ENCODE results near the gene TNFRSF1A. TPM values are rescaled to one million over a fixed set of nuclear protein-coding genes. Genes with fewer than 3 reads are reported as not detected.
"Not testable (repeated sequence)": the region's sequence is repeated elsewhere in the genome, so short reads cannot be mapped to it uniquely, and the experiment has no call there.

The TNFRSF1A gene
- total and polyA plus RNA-seq, 11 donors, result 23.7 to 141 (median 54.2) TPM

DNA sequence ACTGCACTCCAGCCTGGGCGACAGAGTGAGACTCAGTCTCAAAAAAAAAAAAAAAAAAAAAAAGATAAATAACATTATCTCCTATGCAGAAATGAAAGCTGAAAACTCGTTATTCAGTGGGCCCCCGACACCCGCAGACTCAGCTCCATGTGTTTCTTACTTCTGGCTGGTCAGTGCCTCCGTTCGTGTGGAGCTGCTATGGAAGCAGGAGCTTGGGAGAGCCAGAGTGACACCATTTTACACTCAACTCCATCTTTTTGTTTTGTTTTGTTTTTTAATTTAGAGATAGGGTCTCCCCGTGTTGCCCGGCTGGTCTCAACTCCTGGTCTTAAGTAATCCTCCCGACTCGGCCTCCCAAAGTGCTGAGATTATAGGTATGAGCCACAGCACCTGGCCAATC lies 44.7 kb downstream of the TNFRSF1A start:
- no peaks in the 10 kb centered on the region for H3K36me3 ChIP-seq
- DNase-seq (no peak), ATAC-seq (no peak)
- H3K4me1 ChIP-seq, result peaks cover 0 to 23% (median 10%) of the 10 kb centered on the region in 12 donors
- intact Hi-C loops (cut with DNase I), result no loop called here
- 92 to 94% (median 93%) methylated on average over 9 to 10 of the region's 10 CpGs for WGBS, 4 donors
- TF ChIP-seq POLR2A (IDR thresholded peaks at IDR 0.05), result no peak
- TF ChIP-seq, protein P1, sequence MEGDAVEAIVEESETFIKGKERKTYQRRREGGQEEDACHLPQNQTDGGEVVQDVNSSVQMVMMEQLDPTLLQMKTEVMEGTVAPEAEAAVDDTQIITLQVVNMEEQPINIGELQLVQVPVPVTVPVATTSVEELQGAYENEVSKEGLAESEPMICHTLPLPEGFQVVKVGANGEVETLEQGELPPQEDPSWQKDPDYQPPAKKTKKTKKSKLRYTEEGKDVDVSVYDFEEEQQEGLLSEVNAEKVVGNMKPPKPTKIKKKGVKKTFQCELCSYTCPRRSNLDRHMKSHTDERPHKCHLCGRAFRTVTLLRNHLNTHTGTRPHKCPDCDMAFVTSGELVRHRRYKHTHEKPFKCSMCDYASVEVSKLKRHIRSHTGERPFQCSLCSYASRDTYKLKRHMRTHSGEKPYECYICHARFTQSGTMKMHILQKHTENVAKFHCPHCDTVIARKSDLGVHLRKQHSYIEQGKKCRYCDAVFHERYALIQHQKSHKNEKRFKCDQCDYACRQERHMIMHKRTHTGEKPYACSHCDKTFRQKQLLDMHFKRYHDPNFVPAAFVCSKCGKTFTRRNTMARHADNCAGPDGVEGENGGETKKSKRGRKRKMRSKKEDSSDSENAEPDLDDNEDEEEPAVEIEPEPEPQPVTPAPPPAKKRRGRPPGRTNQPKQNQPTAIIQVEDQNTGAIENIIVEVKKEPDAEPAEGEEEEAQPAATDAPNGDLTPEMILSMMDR (IDR thresholded peaks at IDR 0.05), result no peak
- H3K4me3 ChIP-seq, result no peak overlapping the region
- no peaks in the 10 kb centered on the region for H3K27me3 ChIP-seq
- H3K9me3 ChIP-seq, result no peaks in the 10 kb centered on the region
- no peak overlapping the region for H3K27ac ChIP-seq

DNA sequence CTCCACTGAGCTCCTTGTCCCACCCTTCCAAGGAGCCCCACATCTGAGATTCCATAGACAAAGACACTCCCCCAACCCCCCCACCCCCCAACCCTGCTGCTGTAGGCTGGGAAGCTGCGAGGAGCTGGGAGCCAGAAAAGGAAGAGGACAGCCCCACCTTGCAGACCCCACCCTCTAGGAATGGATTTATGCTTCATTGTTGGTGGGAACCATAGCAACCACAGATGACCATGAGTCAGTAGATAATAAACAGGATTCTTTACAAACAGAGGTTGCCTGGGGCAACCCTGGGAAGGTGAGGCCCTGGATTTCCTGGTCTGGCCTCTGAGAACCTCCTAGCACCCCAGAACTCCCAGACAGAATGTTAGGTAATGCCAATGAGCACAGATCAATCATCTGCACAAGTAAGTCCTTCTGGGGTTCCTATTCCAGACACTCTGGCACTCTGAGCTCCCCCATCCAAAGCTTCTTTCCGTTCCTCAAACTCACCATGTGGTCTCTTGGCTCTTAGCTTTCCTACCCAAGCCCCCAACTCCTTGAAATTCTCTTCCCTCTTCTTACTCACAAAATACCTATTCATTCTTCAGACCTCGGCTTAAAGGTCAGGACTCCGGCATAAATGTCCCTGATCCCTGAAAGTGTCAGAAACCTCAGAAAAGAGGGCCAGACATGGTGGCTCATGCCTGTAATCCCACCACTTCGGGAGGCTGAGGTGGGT lies 46.6 kb downstream of the TNFRSF1A start:
- peak; percentile 79 to 96 (median 88) for ATAC-seq
- 66 to 84% (median 76%) methylated on average over 5 of the region's 5 CpGs for WGBS, 4 donors

DNA sequence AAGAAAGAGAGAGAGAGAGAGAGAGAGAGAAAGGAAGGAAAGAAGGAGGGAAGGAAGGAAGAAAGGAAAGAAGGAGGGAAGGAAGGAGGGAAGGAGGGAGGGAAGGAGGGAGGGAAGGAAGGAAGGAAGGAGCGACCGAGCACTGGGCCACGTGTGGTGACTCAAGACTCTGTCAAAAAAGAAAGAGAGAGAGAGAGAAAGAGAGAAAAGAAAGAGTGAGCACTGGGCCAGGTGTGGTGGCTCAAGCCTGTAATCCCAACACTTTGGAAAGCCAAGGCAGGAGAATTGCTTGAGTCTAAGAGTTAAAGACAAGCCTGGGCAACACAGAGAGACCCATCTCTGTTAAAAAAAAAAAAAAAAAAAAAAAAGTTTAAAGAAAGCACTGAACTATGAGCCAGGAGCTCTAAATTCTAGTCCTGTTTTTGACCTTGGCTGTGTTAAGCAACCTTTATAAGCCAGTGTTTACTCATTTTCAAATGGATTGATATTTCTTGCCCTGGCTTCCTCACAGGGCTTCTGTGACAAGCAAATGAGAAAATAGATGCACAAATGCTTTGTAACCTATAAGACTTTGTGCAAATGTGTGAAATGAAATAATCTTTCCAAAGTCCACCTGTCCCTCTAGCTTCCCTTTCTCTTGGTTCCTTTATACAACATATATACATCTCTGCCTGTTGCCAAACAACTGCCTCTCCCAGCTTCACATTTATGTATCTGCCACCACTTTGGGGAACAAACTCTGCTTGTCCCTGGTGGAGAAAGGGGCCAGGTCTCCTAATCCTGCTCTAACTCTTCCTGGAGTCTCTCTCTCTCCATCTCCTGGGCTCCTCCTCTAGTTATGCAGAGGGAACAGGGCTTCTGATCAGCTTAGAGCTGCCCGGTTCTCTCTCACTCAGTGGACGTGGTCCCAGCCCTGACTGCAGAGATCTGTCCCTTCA lies 47.5 kb downstream of the TNFRSF1A start:
- H3K9me3 ChIP-seq, result no peaks in the 10 kb centered on the region
- H3K27me3 ChIP-seq, result no peaks in the 10 kb centered on the region
- WGBS, 4 donors, result 46 to 60% (median 49%) methylated on average over 5 of the region's 5 CpGs
- no peaks in the 10 kb centered on the region for H3K36me3 ChIP-seq
- no peak for DNase-seq
- peak overlapping the region in 7 of 12 donors; percentile 32 to 69 (median 54) for H3K27ac ChIP-seq
- ATAC-seq, result peak in 1 of 4 donors; percentile 64
- H3K4me3 ChIP-seq, result no peak overlapping the region
- H3K4me1 ChIP-seq, result peaks cover 0 to 23% (median 10%) of the 10 kb centered on the region in 12 donors
- TF ChIP-seq, protein P1 (IDR thresholded peaks at IDR 0.05), result no peak
- TF ChIP-seq POLR2A (IDR thresholded peaks at IDR 0.05), result no peak
- intact Hi-C loops (cut with DNase I), result no loop called here

More for the DNA sequence above, 46.6 kb downstream of the TNFRSF1A start:
- no peaks in the 10 kb centered on the region for H3K27me3 ChIP-seq
- H3K4me1 ChIP-seq, result peaks cover 0 to 23% (median 10%) of the 10 kb centered on the region in 12 donors
- DNase-seq, result peak in 2 of 5 donors; percentile 52 to 53
- peak overlapping the region in 10 of 12 donors; percentile 11 to 76 (median 63) for H3K27ac ChIP-seq
- H3K9me3 ChIP-seq, result no peaks in the 10 kb centered on the region
- H3K36me3 ChIP-seq, result no peaks in the 10 kb centered on the region
- intact Hi-C loops (cut with DNase I), result no loop called here
- no peak overlapping the region for H3K4me3 ChIP-seq
- TF ChIP-seq, protein P1 (IDR thresholded peaks at IDR 0.05), result no peak
- no peak for TF ChIP-seq POLR2A (IDR thresholded peaks at IDR 0.05)

DNA sequence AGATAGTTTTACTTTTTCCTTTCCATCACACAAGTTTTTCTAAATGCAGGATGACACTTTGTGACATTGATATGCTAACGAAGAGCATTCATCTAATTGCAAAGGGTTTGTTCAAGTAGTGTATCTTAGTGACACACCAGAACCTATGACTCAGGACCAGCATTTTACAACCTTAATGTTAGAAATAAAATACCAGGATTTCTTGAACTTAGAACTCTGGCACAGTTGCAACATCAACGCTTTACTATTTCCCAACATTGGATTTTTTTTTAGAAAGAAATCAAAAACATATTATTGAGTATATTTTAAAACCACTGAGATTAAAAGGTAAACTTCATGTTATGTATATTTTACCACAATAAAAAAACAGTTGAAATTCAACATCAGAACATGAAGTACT lies 49.3 kb downstream of the TNFRSF1A start:
- TF ChIP-seq, protein P1 (IDR thresholded peaks at IDR 0.05), result no peak
- TF ChIP-seq POLR2A (IDR thresholded peaks at IDR 0.05), result no peak
- Histone ChIP-seq H3K4me1 (peaks cover 0 to 23% (median 10%) of the 10 kb centered on the region in 12 donors), H3K27ac (no peak overlapping the region), H3K9me3 (no peaks in the 10 kb centered on the region), H3K27me3 (no peaks in the 10 kb centered on the region), H3K4me3 (no peak overlapping the region), H3K36me3 (no peaks in the 10 kb centered on the region)
- DNase-seq (no peak), ATAC-seq (no peak)
- intact Hi-C loops (cut with DNase I), result no loop called here
- 90 to 92% (median 90%) methylated on average over 2 of the region's 2 CpGs for WGBS, 4 donors

DNA sequence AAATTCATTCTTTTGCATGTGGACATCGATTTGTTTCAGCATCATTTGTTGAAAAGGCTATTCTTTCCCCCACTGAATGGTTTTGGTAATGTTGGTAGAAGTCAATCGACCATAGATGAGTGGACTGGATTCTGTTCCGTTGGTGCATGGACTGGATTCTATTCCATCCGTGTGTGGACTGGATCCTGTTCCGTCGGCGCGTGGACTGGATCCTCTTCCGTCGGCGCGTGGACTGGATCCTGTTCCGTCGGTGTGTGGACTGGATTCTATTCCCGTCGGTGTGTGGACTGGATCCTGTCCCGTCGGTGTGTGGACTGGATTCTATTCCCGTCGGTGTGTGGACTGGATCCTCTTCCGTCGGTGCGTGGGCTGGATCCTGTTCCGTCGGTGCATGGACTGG lies 52.0 kb downstream of the TNFRSF1A start:
- H3K9me3 ChIP-seq, H3K4me3 ChIP-seq, DNase-seq, H3K27ac ChIP-seq, ATAC-seq, H3K36me3 ChIP-seq, H3K27me3 ChIP-seq: not testable (repeated sequence)
- H3K4me1 ChIP-seq, result peaks cover 0 to 11% (median 0%) of the 10 kb centered on the region in 12 donors
- 94 to 98% (median 96%) methylated on average over 17 to 20 of the region's 25 CpGs for WGBS, 4 donors
- intact Hi-C loops (cut with DNase I), result loop anchor here in 3 of 10 donors (5.0 to 10.0 kb wide), 2 partner anchors 303 to 305 kb away; no protein-coding TSS in a partner anchor

DNA sequence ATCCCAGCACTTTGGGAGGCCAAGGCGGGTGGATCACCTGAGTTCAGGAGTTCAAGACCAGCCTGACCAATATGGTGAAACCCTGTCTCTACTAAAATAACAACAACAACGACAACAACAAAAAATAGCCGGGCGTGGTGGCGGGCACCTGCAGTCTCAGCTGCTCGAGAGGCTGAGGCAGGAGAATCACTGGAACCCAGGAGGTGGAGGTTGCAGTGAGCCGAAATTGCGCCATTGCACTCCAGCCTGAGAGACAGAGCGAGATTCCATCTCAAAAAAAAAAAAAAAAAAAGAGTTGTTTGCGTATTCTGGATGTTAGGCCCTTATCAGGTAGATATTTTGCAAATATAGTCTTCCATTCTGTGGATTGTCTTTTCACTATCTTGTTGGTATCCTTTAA lies 52.8 kb downstream of the TNFRSF1A start:
- DNase-seq, H3K27ac ChIP-seq, H3K27me3 ChIP-seq, H3K9me3 ChIP-seq, ATAC-seq, H3K4me3 ChIP-seq, H3K36me3 ChIP-seq, H3K4me1 ChIP-seq: not testable (repeated sequence)
- WGBS, 4 donors, result 95 to 97% (median 96%) methylated on average over 10 of the region's 10 CpGs
- intact Hi-C loops (cut with DNase I), result loop anchor here in 3 of 10 donors (5.0 to 10.0 kb wide), 2 partner anchors 302 to 304 kb away; no protein-coding TSS in a partner anchor
